HG02840 (cell line): ENCODE measurements around the gene OMA1.

Experiments used
- ATAC-seq: cut with Tn5 transposase; IDR thresholded peaks from one replicate; pipeline ENCODE4 v1.9.1; 2021; ENCODE audit warnings: mild to moderate bottlenecking, moderate library complexity, moderate number of reproducible peaks; ENCODE audit not compliant: unreplicated experiment, low FRiP score

Gene OMA1

DNA sequence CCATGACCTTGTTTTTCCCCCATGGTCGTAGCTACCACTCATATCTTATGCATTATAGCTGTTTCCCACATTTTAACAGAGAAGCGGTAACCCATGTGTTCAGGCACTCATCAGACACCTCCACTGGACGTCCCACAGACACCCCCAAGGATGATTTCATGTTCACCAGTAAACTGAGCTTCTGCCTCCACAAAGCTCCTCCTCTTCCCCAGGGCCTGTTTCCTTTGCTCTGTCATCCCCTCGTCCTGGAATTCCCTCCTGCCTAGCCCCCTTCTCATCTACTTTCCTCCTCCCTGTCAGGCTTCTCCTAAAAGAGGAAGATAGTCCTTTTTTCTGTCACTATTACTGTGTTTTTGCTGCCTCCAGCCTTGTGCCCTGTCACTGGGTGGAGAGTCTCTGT is 111.2 kb downstream of the OMA1 start:
- no peak for ATAC-seq

GRCh38 chr1:58434607-58435006 is 111.9 kb downstream of the OMA1 start:
- ATAC-seq: no peak

GRCh38 chr1:58434181-58434580 is 112.3 kb downstream of the OMA1 start:
- ATAC-seq: no peak

DNA sequence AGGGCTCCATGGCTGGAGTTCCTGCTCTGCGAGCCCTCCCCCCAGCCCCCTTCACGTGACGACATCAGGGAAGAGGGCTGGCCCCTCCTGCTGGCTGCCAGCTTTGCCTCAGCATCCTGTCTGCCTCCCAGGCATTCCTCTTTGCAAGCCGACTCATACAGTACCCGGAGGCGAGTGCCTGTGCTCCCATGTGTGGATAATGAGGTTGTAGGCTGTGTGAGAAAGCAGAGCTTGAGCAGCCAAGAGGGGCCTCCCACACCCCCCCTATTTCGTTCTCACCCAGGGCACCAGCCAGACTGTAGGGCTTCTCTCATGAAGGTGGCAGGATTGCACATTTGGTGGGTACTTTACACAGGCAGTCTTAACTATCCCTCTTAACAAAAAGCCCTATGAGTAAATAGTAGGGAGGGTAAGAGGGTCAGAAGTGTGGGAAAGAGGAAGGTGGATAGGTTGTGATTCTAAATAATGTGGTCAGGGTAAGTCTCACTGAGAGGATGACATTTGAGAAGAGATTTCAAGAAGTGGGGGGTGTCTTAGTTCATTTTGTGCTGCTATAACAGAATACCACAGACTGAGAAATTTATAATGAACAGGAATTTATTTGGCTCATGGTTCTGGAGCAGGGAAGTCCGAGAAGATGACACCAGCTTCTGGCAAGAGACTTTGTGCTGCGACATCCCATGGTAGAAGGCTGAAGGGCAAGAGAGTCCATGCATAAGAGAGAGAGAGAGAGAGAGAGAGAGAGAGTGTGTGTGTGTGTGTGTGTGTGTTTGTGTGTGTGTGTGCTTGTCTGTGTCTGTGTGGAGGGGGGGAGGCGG is 113.5 kb downstream of the OMA1 start:
- no peak for ATAC-seq

GRCh38 chr1:58431901-58432620 is 114.5 kb downstream of the OMA1 start:
- no peak for ATAC-seq
